ENCODE results near the gene STIMATE. TPM values are rescaled to one million over a fixed set of nuclear protein-coding genes. Genes with fewer than 3 reads are reported as not detected.
A peak's percentile ranks its signal among the peaks of the same experiment; 100 is the strongest.

STIMATE gene
- total RNA-seq, 5 donors from 2014 or later (not counting 1 experiment from before 2014, with no cell fraction given), result 37.3 to 61.8 (median 52.9) TPM

GRCh38 chr3:52892290-52892624 lies 5.1 kb downstream of the STIMATE start:
- ChIA-PET POLR2A (interaction anchor here in 1 of 2 donors (0.6 kb wide), 1 partner anchor 12 kb away, joined by 3 read pairs; no protein-coding TSS in a partner anchor), CTCF (interaction anchor here in 1 of 2 donors (1.1 to 2.0 kb wide), 6 partner anchors 11 to 181 kb away, joined by 3 to 8 read pairs (median 6); partner anchors contain the start of gene NEK4)
- Mint-ChIP-seq H3K27ac (peak overlapping the region; percentile 90 to 96), H3K9me3 (no peaks in the 10 kb centered on the region), H3K4me3 (peak overlapping the region; percentile 74 to 85 (median 81)), H3K27me3 (no peaks in the 10 kb centered on the region), H3K4me1 (peaks cover 59 to 78% (median 71%) of the 10 kb centered on the region in 3 donors), H3K36me3 (peaks cover 6% of the 10 kb centered on the region)
- ATAC-seq (replicated peaks in 1 of 4) (no peak), DNase-seq (no peak)
- no peaks in the 10 kb centered on the region for H3K9me3 ChIP-seq
- H3K27ac ChIP-seq (ENCODE audit: low read length), result peak overlapping the region; percentile 87
- H3K27me3 ChIP-seq (replicated peaks in 1 of 2; ENCODE audit: control insufficient read depth in 2 of 2, extremely low read depth in 1 of 2, insufficient read depth in 2 of 2, low read length in 1 of 2), result no peaks in the 10 kb centered on the region
- H3K4me3 ChIP-seq (ENCODE audit: control insufficient read depth in 1 of 2, extremely low read depth in 1 of 2, low read length in 1 of 2), result no peak overlapping the region
- H3K4me1 ChIP-seq (ENCODE audit: control insufficient read depth in 1 of 2, extremely low read depth in 1 of 2, insufficient read depth in 2 of 2, low read length in 2 of 2), result peaks cover 8 to 53% of the 10 kb centered on the region in 2 experiments
- peaks cover 0 to 3% of the 10 kb centered on the region in 2 donors for H3K36me3 ChIP-seq (ENCODE audit: control insufficient read depth in 2 of 2, extremely low read depth in 1 of 2, insufficient read depth in 1 of 2, low read length in 1 of 2)
- WGBS (ENCODE audit: insufficient coverage), result 75% methylated on average over 1 of the region's 5 CpGs

- no peak for DNase-seq
- peaks cover 9% of the 10 kb centered on the region for H3K36me3 Mint-ChIP-seq
- Histone ChIP-seq H3K4me1 (ENCODE audit: control insufficient read depth in 1 of 2, extremely low read depth in 1 of 2, insufficient read depth in 2 of 2, low read length in 2 of 2) (peaks cover 5 to 50% of the 10 kb centered on the region in 2 experiments), H3K36me3 (ENCODE audit: control insufficient read depth in 2 of 2, extremely low read depth in 1 of 2, insufficient read depth in 1 of 2, low read length in 1 of 2) (peaks cover 0 to 3% of the 10 kb centered on the region in 2 donors), H3K4me3 (ENCODE audit: control insufficient read depth in 1 of 2, extremely low read depth in 1 of 2, low read length in 1 of 2) (no peak overlapping the region), H3K27me3 (replicated peaks in 1 of 2; ENCODE audit: control insufficient read depth in 2 of 2, extremely low read depth in 1 of 2, insufficient read depth in 2 of 2, low read length in 1 of 2) (no peaks in the 10 kb centered on the region), H3K27ac (ENCODE audit: low read length) (peak overlapping the region; percentile 87), H3K9me3 (no peaks in the 10 kb centered on the region)
- H3K27ac Mint-ChIP-seq, result peak overlapping the region; percentile 58 to 96
- WGBS (ENCODE audit: insufficient coverage), result 57% methylated on average over 1 of the region's 2 CpGs
- H3K27me3 Mint-ChIP-seq, result no peaks in the 10 kb centered on the region
- H3K9me3 Mint-ChIP-seq, result no peaks in the 10 kb centered on the region
- H3K4me3 Mint-ChIP-seq, result peak overlapping the region in 1 of 3 donors; percentile 74
- ATAC-seq (replicated peaks in 1 of 4), result no peak
- ChIA-PET POLR2A (no interaction called here), CTCF (interaction anchor here in 1 of 2 donors (2.0 kb wide), 1 partner anchor 12 kb away, joined by 7 read pairs; no protein-coding TSS in a partner anchor)
- peaks cover 56 to 76% (median 71%) of the 10 kb centered on the region in 3 donors for H3K4me1 Mint-ChIP-seq
Measured at GRCh38 chr3:52891615-52892081, 5.7 kb downstream of the STIMATE start.

- H3K27me3 Mint-ChIP-seq, result no peaks in the 10 kb centered on the region
- H3K9me3 Mint-ChIP-seq, result no peaks in the 10 kb centered on the region
- ChIA-PET CTCF (no interaction called here), POLR2A (no interaction called here)
- Histone ChIP-seq H3K9me3 (no peaks in the 10 kb centered on the region), H3K27ac (ENCODE audit: low read length) (peak overlapping the region; percentile 87), H3K27me3 (replicated peaks in 1 of 2; ENCODE audit: control insufficient read depth in 2 of 2, extremely low read depth in 1 of 2, insufficient read depth in 2 of 2, low read length in 1 of 2) (no peaks in the 10 kb centered on the region), H3K4me1 (ENCODE audit: control insufficient read depth in 1 of 2, extremely low read depth in 1 of 2, insufficient read depth in 2 of 2, low read length in 2 of 2) (peaks cover 4 to 45% of the 10 kb centered on the region in 2 experiments), H3K36me3 (ENCODE audit: control insufficient read depth in 2 of 2, extremely low read depth in 1 of 2, insufficient read depth in 1 of 2, low read length in 1 of 2) (peaks cover 0 to 3% of the 10 kb centered on the region in 2 donors), H3K4me3 (ENCODE audit: control insufficient read depth in 1 of 2, extremely low read depth in 1 of 2, low read length in 1 of 2) (no peak overlapping the region)
- H3K36me3 Mint-ChIP-seq, result peaks cover 12% of the 10 kb centered on the region
- 60% methylated on average over 1 of the region's 9 CpGs for WGBS (ENCODE audit: insufficient coverage)
- ATAC-seq (replicated peaks in 1 of 4), result peak in 1 of 4 experiments; percentile 27
- DNase-seq, result no peak
- H3K4me3 Mint-ChIP-seq, result no peak overlapping the region
- H3K4me1 Mint-ChIP-seq, result peaks cover 51 to 71% (median 70%) of the 10 kb centered on the region in 3 donors
- H3K27ac Mint-ChIP-seq, result peak overlapping the region; percentile 58 to 96
Measured at GRCh38 chr3:52891164-52891563, 6.2 kb downstream of the STIMATE start.

GRCh38 chr3:52890735-52891134 lies 6.6 kb downstream of the STIMATE start:
- H3K27ac Mint-ChIP-seq, result peak overlapping the region; percentile 34 to 70
- CTCF ChIA-PET, result no interaction called here
- H3K4me3 Mint-ChIP-seq, result no peak overlapping the region
- no peaks in the 10 kb centered on the region for H3K9me3 Mint-ChIP-seq
- Histone ChIP-seq H3K9me3 (no peaks in the 10 kb centered on the region), H3K27ac (ENCODE audit: low read length) (no peak overlapping the region), H3K4me1 (ENCODE audit: control insufficient read depth in 1 of 2, extremely low read depth in 1 of 2, insufficient read depth in 2 of 2, low read length in 2 of 2) (peaks cover 4 to 41% of the 10 kb centered on the region in 2 experiments), H3K4me3 (ENCODE audit: control insufficient read depth in 1 of 2, extremely low read depth in 1 of 2, low read length in 1 of 2) (no peak overlapping the region), H3K36me3 (ENCODE audit: control insufficient read depth in 2 of 2, extremely low read depth in 1 of 2, insufficient read depth in 1 of 2, low read length in 1 of 2) (peaks cover 0 to 3% of the 10 kb centered on the region in 2 donors), H3K27me3 (replicated peaks in 1 of 2; ENCODE audit: control insufficient read depth in 2 of 2, extremely low read depth in 1 of 2, insufficient read depth in 2 of 2, low read length in 1 of 2) (no peaks in the 10 kb centered on the region)
- WGBS (ENCODE audit: insufficient coverage), result 76% methylated on average over 2 of the region's 5 CpGs
- POLR2A ChIA-PET, result no interaction called here
- peaks cover 16% of the 10 kb centered on the region for H3K36me3 Mint-ChIP-seq
- no peaks in the 10 kb centered on the region for H3K27me3 Mint-ChIP-seq
- peak in 1 of 35 experiments; percentile 12 for DNase-seq
- H3K4me1 Mint-ChIP-seq, result peaks cover 47 to 67% (median 65%) of the 10 kb centered on the region in 3 donors
- peak in 1 of 4 experiments; percentile 40 for ATAC-seq (replicated peaks in 1 of 4)

DNA sequence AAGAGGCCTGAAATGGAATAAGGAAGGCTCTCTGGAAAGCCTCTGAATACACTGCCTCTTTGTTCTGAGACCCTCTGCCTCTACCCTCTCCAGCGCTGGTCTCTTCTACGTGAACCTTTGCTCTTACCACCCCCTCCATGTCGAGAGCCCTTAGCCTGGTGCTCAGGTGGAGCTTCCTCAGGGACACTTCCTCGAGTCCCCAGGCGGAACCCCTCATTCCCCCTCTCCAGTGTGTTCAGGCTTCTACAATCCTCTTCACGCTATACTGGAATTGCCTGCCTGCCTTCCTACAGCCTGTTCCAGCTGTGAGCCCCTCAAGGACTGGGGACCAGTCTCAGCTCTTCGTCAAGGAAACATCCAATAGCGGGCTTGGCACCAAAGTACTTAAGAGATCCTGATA lies 7.4 kb downstream of the STIMATE start:
- Histone ChIP-seq H3K9me3 (no peaks in the 10 kb centered on the region), H3K36me3 (ENCODE audit: control insufficient read depth in 2 of 2, extremely low read depth in 1 of 2, insufficient read depth in 1 of 2, low read length in 1 of 2) (peaks cover 0 to 5% of the 10 kb centered on the region in 2 donors), H3K4me1 (ENCODE audit: control insufficient read depth in 1 of 2, extremely low read depth in 1 of 2, insufficient read depth in 2 of 2, low read length in 2 of 2) (peaks cover 4 to 33% of the 10 kb centered on the region in 2 experiments), H3K27ac (ENCODE audit: low read length) (no peak overlapping the region), H3K27me3 (replicated peaks in 1 of 2; ENCODE audit: control insufficient read depth in 2 of 2, extremely low read depth in 1 of 2, insufficient read depth in 2 of 2, low read length in 1 of 2) (no peaks in the 10 kb centered on the region), H3K4me3 (ENCODE audit: control insufficient read depth in 1 of 2, extremely low read depth in 1 of 2, low read length in 1 of 2) (no peak overlapping the region)
- Mint-ChIP-seq H3K36me3 (peaks cover 24% of the 10 kb centered on the region), H3K27ac (no peak overlapping the region), H3K4me3 (no peak overlapping the region), H3K27me3 (no peaks in the 10 kb centered on the region), H3K9me3 (no peaks in the 10 kb centered on the region), H3K4me1 (peaks cover 39 to 58% (median 57%) of the 10 kb centered on the region in 3 donors)
- CTCF ChIA-PET, result interaction anchor here in 1 of 2 donors (0.5 kb wide), 1 partner anchor 10 kb away, joined by 5 read pairs; no protein-coding TSS in a partner anchor
- no peak for ATAC-seq (replicated peaks in 1 of 4)
- POLR2A ChIA-PET, result interaction anchor here (0.5 to 0.6 kb wide), 3 partner anchors 33 to 159 kb away, joined by 3 to 13 read pairs (median 6); no protein-coding TSS in a partner anchor
- 98% methylated on average over 8 of the region's 8 CpGs for WGBS (ENCODE audit: insufficient coverage)
- no peak for DNase-seq

DNA sequence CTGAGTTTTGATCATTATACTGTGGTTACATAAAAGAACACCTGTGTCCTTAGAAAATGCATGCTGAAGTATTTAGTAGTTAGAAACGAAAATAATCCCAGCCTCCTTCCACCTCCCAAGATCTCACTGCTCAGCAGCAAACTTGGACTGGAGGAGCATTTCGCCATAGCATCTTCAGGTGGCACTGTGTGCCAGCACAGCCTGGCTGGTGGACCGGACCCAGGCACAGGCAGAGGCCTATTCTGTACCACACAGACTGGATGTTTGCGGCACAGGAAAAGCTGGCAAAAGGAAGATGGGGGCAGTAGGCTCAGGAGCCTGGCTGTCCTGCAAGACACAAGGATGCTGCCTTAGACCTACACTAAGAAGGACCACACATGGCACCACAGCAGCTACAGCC lies 10.2 kb downstream of the STIMATE start:
- no peaks in the 10 kb centered on the region for H3K27me3 Mint-ChIP-seq
- no peaks in the 10 kb centered on the region for H3K27me3 ChIP-seq (replicated peaks in 1 of 2; ENCODE audit: control insufficient read depth in 2 of 2, extremely low read depth in 1 of 2, insufficient read depth in 2 of 2, low read length in 1 of 2)
- H3K4me1 ChIP-seq (ENCODE audit: control insufficient read depth in 1 of 2, extremely low read depth in 1 of 2, insufficient read depth in 2 of 2, low read length in 2 of 2), result peaks cover 0 to 14% of the 10 kb centered on the region in 2 experiments
- POLR2A ChIA-PET, result no interaction called here
- DNase-seq (no peak), ATAC-seq (replicated peaks in 1 of 4) (no peak)
- no peak overlapping the region for H3K4me3 Mint-ChIP-seq
- H3K27ac Mint-ChIP-seq, result no peak overlapping the region
- H3K36me3 Mint-ChIP-seq, result peaks cover 34% of the 10 kb centered on the region
- H3K27ac ChIP-seq (ENCODE audit: low read length), result no peak overlapping the region
- WGBS (ENCODE audit: insufficient coverage), result 100% methylated on average over 2 of the region's 4 CpGs
- no peak overlapping the region for H3K4me3 ChIP-seq (ENCODE audit: control insufficient read depth in 1 of 2, extremely low read depth in 1 of 2, low read length in 1 of 2)
- H3K36me3 ChIP-seq (ENCODE audit: control insufficient read depth in 2 of 2, extremely low read depth in 1 of 2, insufficient read depth in 1 of 2, low read length in 1 of 2), result peaks cover 0 to 5% of the 10 kb centered on the region in 2 donors
- CTCF ChIA-PET, result no interaction called here
- H3K9me3 ChIP-seq, result no peaks in the 10 kb centered on the region
- H3K4me1 Mint-ChIP-seq, result peaks cover 22 to 34% (median 30%) of the 10 kb centered on the region in 3 donors
- no peaks in the 10 kb centered on the region for H3K9me3 Mint-ChIP-seq
